Suprapubic skin (tissue), 4 donors: ENCODE measurements around the gene SLC39A13.

ENCODE experiments used
- CTCF ChIP-seq, 2 donors: fragments of 200-600 bp in 1 of 2; fragments of 450-650 bp in 1 of 2; sonication (generic) in 1 of 2; IDR thresholded peaks; one replicate each; pipeline ENCODE4 v1.5.1; 2016 to 2019; ENCODE audit warnings: antibody characterized with exemption in 2 of 2, mild to moderate bottlenecking in 1 of 2, moderate library complexity in 1 of 2
- EP300 ChIP-seq: sonication (generic); formaldehyde crosslinking; IDR thresholded peaks from one replicate; pipeline ENCODE4 v1.6.1; 2017; ENCODE audit warnings: antibody characterized with exemption
- POLR2A ChIP-seq, 2 donors: fragments of 450-650 bp; IDR thresholded peaks; one replicate each; pipeline ENCODE4 v1.6.1; 2017; ENCODE audit warnings: antibody characterized with exemption in 2 of 2, mild to moderate bottlenecking in 2 of 2, moderate library complexity in 2 of 2
- POLR2AphosphoS5 ChIP-seq, 3 donors: sonication (generic); formaldehyde crosslinking; IDR thresholded peaks; one replicate each; pipeline ENCODE4 v1.6.1; 2017; ENCODE audit warnings: antibody characterized with exemption in 3 of 3

GRCh38 chr11:47440054-47440476 lies 31.7 kb downstream of the SLC39A13 start:
- no peak for TF ChIP-seq CTCF (IDR thresholded peaks at IDR 0.05)
- TF ChIP-seq EP300 = no peak
- no peak for TF ChIP-seq POLR2AphosphoS5 (IDR thresholded peaks at IDR 0.05)
- no peak for TF ChIP-seq POLR2A (IDR thresholded peaks at IDR 0.05)
